EH (cell line): ENCODE measurements around the gene STARD3.
A peak's percentile ranks its signal among the peaks of the same experiment; 100 is the strongest.

Experiments used
- DNase-seq: peaks from one replicate; pipeline ENCODE4 v3.0.0-alpha.2; 2015; ENCODE audit warnings: low read depth

Gene STARD3

DNA sequence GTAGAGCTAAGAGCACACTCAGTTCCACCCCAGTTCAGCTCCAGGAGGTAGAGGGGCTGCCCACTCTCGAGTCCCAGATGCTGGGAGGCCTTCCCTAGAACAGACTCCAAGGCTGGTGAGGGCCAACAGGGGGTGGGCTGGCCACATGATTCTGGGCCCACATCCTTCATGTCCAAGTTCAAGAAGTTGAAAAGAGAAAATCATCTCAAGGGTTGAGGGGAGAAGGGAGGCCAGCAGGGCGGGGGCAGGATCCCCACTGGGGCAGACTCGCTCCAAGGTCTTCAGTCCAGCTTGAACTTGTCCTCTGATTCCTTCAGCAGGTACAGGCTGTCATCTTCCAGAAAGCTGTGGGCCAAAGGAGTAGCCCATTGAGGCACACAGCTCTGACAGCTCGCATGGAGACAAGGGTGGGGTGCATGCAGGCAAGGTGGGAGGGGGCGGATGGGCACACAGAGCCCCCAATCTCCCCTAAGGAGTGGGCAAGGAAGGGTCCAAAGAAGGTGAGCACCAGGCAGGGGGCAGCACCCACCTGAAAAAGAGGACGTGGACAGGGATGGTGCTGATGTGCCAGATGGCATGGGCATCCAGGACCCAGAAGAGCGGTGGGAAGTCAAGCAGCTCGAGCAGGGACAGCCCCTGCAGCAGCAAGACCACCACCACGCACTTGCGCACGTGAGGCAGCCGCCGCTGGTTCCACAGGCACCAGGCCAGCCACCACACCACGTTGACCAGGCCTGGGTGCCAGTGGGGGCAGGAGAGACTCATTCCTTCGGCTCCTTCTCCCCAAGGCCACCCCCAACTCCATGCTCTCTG is 35.8 kb downstream of the STARD3 start:
- no peak for DNase-seq

DNA sequence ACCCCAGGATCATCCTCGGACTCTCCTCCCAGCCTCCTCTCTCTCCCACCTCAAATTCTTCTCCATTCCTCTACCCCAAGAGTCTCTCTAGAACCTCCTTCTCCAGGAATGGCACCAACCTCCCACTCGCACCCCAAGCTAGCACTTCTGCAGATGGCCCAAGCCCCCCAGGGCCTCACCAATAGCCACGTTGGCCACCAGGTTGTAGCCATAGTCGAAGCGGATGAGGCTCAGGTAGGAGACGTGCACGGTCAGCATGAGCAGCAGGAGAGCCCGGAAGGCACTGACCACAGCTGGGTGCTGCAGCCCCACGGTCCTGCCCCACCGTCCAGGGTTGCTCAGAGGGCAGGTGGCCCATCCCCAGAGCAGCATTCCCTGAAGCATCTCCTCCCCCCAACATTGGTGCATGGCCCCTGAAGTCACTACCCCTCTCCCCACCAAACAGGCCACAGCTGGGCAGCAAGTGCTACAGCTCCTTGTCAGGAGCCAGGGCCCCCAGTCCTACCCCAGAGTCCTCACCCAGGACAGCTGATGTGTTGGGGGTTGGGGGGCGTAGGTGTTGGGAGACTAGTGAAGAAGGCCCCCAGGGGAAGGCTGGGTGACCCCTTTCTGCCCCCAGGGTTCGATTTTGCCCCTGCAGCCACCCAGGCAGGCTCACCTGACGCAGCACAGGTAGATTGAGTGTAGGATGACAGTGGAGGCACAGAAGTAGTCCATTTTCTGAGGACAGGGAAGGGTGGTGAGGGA is 36.6 kb downstream of the STARD3 start:
- DNase-seq = no peak

DNA sequence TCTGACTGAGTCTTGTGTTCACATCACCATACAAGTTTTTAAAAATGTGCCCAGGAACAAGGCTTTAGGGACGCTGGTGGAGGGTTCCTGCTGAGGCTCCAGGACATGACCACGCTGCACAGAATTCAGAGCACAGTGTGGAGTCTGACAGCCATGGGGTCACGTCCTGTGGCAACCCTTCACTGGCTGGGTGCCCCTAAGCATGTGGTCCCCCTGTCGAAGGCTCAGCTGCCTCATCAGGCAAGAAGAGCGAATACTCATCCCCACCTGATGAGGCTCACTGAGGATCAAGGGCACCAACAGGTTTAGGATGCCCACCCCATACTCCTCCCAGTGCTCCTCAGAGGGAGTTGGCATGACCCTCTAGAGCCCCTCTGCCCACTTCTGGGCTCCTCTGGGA is 37.2 kb downstream of the STARD3 start:
- no peak for DNase-seq

DNA sequence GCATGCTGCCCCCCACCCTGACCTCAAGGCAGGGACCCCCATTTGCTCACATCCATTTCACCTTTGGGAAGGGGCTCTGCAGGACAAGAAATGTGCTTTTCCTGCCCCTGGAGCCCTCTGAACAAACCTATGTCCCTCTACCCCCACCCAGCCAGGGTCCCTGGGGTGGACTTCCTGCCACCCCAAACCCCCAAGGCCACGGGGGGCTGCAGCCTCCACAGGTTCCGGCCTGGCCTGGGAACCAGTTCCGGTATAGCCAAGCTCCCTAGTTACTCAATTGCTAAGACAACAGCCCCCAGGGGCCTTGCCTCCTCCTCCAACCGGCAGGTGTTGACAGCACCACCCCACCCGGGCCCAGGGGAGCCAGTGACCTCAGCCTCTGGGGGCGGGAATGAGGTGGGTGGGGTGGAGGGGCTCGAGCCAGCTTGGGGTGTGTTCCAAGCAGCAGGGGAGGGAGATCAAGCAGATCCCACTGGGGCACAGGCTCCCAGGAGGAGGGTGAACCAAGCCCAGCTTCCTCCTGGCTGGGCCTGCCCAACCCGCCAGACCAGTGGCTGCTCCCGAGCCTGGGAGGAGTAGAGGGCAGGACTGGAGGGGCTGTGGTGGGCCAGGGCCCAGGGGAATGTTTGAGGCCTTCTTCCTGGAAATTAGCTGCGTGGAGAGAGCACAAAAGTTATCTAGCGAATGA is 37.9 kb downstream of the STARD3 start:
- DNase-seq = no peak

DNA sequence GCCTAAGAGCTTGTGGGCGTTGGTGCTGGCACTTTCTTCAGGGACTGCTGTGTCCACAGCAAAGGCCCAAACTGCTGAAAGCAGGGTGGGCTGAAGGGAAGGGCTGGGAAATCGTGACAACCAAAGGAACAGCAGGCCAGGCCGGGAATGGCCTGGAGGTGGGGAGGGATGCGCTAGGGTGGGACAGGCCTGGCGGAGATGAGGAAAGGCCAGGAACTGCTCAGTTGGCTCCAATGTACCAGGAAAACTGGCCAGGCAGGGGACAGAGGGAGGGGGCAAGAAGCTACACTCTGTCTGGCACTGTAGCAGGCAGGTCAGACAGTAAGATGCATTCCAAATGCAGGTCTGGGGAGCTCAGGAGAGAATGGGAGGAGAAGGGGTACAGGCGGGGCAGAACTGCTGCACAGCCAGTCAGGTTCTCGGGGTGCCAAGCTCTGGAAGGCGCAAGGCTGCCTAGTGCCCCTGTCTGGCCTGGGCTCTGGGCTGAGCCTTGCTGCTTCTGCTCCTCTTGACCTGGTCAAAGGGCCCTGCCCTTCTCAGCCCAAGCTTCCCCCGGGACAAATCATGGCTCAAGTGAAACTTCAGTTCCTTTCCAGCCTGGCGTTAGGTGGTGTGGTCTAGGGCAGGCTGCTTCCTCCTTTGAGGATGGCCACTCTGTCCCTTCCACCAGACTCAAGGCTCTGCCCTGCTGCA is 38.6 kb downstream of the STARD3 start:
- DNase-seq = no peak

DNA sequence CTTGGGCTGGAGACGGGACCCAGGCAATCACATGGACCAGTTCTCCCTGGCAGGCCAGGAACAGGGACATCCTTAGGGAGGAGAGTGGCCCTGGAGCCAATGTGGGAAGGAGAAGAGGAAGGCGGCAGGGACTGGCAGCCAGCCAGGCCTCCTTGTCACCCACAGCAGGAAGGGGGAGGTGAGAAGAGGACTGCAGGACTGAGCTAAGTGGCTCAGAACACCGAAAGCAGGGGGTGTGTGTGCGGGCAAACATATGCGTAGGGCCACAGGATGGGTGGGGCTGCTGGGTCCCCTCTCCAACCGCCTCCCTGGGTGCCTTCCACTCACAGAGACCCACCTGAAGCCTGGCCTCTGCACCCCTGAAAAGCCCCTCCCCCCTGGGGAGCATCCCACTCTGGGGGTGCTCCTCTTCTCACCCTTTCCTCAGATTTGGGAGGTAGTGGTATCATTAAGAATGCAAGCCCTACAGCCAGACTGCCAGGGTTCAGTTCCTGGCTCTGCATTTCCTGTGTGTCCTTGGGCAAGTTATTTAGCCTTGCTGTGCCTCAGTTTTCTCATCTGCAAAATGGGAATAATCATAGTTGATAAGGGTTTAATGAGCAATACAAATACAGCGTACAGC is 39.4 kb downstream of the STARD3 start:
- DNase-seq = peak; percentile 62

DNA sequence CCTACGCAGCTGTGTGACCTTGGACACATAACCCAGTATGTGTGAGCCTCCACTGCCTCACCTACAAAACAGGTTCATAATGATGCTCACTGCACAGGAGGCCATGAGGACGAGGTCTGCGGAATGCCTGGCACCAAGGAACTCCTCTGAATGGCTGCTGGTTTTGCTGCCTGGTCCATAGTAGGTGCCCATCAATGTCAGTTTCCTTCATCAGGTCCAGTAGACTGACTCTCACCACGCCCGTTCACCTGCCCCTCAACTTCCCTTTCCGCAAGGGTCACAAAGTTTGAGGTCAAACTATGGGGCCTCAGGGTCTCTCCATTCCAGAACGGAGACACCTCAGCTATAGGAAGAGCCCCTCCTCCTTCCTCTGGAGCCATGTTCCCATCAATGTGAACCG is 40.1 kb downstream of the STARD3 start:
- no peak for DNase-seq

DNA sequence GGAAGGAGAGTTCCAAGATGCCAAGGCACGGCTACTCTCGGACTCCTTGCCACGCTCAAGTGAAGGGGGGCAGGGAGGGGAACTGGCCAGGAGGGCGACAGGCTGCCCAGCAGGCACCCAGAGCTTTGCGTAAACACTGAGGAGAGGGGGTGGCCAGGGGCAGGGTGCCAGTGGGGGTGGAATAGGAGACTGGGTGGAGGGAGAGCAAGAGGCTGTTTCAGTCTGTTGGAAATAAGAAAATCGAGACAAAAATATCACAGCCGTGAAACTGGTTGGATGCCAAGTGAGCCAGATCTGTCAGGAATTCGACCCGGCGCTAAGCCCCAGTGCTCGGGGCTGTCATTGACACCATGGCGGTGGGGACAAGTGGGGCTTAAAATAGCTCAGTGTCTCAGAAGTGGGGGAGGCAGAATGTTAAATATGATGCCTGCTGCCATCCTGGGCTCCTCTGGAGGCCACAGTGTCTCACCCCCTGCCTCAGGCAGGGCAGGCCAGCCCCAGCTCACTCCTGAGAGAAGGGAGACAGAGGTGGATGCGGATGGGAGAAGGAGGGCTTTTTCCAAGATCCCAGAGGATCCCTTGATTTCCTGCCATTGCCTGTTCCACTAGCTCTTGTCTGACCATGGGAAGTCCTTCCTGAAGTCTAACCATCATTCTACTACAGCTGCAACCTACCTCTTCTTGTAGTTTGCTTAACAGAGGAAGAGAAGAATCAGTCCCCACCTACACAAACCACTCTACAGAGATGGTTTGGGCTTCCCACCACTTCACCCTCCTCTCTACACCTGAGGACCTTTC is 40.8 kb downstream of the STARD3 start:
- peak; percentile 75 for DNase-seq

DNA sequence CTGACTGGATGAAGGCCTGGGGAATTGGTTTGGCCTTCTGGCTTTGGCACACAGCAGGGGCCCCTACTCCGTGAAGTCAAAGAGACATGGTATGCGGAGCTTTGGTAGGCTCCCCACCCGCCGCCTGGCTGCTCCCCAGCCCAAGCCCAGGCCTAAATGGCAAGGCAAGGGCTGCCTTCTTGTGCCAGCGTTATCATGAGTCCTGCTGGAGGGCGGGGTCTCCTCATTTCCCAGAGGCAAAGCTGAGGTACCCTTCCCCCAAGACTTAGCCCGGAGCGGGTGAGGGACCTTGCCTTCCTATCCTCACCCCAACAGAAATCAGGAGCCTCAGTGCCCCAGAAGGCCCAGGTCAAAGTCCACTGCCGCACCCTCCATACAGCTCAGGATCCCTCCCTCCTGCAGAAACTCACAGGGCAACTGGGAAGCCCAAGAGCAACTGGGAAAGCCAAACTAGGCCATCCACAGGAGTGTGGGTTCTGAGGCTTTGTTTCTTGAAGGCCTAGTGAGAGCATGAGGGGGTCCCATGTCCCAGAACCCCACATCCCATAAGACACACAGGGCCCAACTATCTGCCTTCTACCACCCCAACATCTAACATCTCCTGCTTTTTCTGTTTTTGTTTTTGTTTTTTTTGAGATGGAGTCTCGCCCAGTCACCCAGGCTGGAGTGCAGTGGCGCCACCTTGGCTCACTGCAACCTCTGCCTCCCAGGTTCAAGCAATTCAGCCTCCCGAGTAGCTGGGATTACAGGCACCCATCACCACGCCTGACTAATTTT is 41.6 kb downstream of the STARD3 start:
- DNase-seq = no peak

DNA sequence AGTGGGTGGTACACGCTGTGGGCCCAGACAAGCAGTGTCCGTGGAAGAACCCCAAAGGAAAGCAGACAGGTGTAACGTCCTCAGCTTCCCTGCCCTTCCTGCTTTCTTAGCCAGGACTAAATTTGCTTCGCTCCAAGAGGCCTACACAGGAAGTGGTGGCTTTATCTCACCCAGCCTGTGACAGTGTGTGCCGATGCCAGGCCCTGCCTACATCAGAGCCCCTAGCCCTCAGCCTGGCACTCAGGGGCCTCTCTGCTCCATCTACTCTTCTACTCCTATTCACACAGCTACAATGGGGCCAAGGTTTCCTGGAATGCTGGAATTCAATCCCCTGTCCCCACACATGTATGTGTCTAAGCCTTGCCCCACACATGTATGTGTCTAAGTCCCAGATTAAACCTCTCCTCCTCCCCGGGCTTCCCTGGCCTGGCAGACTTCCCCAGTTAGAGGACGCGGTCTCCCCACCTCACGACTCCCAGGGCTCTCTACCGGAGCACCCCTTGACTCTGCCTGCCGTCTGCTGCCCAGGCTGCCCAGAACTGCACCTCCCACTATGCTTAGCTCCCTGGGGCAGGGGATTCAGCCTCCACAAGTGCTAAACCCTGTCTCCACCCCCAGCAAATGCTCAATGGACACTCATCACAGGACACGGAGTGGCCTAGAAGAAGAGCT is 42.7 kb downstream of the STARD3 start:
- DNase-seq = no peak

DNA sequence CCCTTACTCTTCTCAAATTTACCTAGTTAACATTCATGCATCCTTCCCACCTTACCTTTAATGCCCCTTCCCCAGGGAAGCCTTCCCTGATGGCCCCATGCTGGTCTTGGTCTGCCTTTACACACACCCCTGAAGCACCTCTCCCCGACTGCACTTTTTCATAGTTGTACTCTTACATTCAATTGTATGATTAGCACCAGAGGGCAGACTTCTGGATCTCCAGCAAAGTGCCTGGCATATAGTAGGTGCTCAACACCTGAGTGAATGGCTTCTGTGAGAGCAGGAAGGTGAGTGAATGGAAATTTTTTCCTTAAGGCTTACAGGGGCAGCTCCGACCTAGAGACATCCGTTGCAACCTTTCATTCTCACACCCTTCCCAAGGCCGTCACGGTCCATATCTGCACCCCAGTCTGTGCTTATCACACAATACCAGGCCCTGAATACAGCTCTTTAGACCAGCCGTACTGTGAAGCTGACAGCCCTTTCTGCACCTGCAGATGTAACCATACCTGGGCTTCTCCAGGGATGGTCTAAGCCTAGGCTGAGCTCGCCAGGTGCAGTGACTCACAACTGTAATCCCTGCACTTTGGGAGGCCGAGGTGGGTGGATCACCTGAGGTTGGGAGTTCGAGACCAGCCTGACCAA is 46.5 kb downstream of the STARD3 start:
- no peak for DNase-seq

DNA sequence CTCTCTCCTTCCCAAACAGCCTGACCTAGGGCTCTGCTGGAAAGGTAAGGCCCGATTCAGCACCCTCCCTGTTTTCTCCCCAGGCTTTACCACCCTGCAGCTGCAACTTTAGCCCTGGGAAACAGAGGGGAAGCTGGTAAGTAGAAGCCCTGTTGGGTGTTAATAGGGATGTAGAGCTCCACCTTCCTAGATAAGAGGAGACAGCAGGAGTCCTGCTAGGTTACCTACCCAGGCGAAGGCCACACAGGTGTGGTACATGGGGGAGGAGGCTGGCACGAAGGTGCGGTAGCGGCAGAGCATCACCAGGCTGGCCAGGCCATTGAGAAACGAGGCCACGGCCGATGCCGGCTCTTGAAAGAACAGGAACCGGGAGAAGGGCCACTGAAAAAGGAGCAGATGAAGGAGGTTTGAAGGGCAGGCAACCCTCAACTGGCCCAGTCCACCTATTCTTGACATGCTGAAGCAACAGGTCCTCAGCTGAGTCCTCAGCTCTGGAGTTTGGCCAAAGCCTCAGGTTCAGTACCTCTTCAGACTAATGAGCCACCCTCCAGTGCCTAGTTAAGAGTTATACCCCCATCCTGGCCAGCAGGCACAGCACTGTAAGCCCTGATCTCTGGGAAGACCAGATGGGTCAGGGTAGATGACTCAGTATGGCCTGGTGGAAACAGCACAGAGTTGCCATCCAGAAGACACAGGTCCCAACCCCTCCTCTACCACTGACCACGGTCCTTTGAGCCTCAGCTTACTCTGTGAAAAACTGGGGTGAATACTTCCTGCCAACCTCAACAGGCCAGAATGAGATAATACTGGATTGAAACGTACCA is 47.6 kb downstream of the STARD3 start:
- DNase-seq = no peak

DNA sequence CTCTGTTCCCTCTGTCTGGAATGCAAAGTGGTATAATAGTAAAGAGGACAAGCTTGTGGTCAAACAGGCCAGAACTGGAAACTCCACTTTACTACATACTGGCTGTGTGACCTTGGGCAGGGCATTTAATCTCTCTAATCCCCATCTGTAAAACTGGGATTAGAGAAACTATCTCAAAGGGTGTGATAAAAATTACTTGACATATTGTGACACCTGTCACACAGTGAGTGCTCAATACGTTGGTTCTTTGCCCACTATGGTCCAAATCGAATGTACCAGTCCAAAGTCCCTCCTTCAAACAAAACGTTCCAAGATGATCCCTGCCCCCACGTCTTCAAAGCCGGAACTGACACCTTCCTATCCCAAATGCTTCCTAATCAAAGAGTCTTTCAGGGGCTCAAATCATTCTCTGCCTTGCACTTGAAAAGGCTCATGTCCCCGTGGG is 50.2 kb downstream of the STARD3 start:
- no peak for DNase-seq

DNA sequence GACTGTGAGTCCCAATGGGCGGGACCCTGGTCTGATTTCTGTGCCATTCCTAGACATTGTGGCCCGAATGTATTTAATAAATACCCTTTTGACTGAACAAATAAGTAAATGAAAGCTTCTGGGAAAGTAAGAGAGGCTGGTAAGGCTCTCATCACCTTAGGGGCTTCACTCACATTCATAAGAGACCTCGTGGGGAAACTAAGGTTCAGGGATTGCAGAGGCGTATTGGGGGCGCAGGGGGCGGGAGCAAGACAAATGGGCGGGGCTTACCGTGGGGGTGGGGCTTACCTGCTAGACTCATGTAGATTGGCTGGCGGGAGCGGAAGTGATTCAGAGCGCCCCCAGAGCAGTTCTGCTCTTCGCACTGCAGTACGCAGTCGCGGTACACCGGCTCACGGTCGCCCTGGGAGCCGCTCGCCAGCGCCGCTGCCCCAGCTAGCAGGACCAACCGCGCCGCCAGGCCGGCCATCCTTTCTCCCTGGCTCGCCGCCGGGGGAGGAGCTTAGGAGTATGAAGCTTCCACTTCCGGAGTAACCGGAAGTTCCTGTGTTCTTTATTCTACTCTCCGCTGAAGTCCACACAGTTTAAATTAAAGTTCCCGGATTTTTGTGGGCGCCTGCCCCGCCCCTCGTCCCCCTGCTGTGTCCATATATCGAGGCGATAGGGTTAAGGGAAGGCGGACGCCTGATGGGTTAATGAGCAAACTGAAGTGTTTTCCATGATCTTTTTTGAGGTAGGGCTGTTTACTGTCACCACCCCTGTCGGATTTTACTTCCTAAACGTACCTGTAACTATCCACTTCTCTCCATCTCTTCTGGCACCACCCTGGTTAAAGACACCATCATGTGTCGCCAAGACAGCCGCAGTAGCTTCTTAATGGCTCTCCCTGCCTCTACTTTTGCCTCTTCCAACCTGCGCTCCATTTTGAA is 50.9 kb downstream of the STARD3 start, which contains the start of gene PGAP3:
Gene PGAP3, minus strand, starts transcription at position 512 of the 929 bp plus-strand sequence. Its CDS starts 43 bp downstream, at position 469.
- peak; percentile 92 for DNase-seq

DNA sequence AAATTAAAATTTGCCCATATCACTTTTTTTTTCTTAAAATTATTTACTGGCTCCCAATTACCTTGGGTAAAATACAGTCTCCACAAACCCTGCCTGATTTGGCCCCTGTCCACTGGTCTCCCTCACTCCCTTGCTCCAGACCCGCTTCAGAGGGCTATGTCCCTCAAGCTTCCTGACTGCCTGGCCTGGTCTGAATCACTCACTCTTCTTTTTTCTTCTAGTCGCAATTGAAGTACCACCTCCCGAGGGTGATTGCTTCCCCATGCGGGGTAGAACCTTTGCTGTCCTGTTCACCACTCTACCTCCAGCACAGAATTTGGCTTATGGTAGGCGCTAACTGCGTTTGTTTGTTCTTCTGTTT is 51.5 kb downstream of the STARD3 start:
- peak; percentile 27 for DNase-seq

DNA sequence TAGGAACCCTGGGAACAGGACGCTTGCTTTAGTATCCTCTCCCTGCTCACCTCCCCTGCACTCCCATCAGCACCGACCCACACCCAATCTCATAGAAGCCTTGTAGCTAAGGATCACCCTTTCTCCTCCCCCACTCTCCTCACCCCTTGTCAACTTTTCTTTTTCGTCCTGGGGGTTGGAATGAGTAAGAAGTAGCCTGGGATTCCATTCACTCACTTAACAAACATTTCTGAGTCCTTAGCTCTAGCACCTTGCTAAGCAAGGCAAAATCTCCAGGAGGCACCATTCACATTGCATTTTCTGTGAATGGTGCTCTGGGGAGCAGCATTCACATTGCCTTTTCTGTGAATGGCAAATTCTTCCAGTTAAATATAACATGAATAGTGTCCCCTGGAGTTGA is 52.0 kb downstream of the STARD3 start:
- DNase-seq = no peak

DNA sequence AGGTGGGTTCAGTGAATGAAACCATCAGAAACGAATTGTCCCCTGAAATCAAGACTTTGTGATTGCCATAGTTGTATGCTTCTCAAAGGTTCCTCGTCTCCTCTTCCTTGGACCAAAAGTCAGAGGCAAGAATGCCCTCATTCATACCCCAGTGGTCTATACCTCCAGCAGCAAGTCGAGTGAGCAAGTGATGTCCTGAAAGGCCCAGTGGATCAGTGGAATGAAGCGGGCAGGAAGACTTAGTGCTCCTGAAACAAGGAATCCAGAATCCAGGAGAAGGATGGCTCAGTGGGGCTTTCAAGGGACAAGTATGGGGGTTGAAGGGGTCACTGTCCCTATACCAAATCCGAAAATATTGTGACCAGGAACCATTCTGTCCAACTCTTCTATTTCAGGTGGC is 57.6 kb downstream of the STARD3 start:
- no peak for DNase-seq
